Measurements from ENCODE around the gene TJP1. TPM values are rescaled to one million over a fixed set of nuclear protein-coding genes. Genes with fewer than 3 reads are reported as not detected.
"Not testable (repeated sequence)": the region's sequence is repeated elsewhere in the genome, so short reads cannot be mapped to it uniquely, and the experiment has no call there.

Gene TJP1
- total RNA-seq, 4 donors from 2014 or later = 74.1 to 91.0 (median 81.0) TPM

- Histone ChIP-seq H3K27me3 (no peaks in the 10 kb centered on the region), H3K36me3 (peaks cover 53% of the 10 kb centered on the region), H3K4me1 (no peaks in the 10 kb centered on the region), H3K9me3 (no peaks in the 10 kb centered on the region), H3K4me3 (no peak overlapping the region), H3K27ac (no peak overlapping the region)
- TF ChIP-seq POLR2A (IDR thresholded peaks at IDR 0.05) = no peak
- TF ChIP-seq CTCF (IDR thresholded peaks at IDR 0.05) = no peak
- no peak for TF ChIP-seq POLR2AphosphoS5 (IDR thresholded peaks at IDR 0.05)
- no peak for TF ChIP-seq EP300 (IDR thresholded peaks at IDR 0.05)
- 65% methylated on average over 8 of the region's 8 CpGs for WGBS
- no peak for DNase-seq (ENCODE audit: low spot score in 2 of 2)
Observed at GRCh38 chr15:29765898-29766527, 56.3 kb downstream of the TJP1 start.

GRCh38 chr15:29765234-29765841 lies 56.9 kb downstream of the TJP1 start:
- no peaks in the 10 kb centered on the region for H3K4me1 ChIP-seq
- TF ChIP-seq CTCF (IDR thresholded peaks at IDR 0.05) (no peak), EP300 (IDR thresholded peaks at IDR 0.05) (no peak), POLR2AphosphoS5 (IDR thresholded peaks at IDR 0.05) (no peak), POLR2A (IDR thresholded peaks at IDR 0.05) (no peak)
- no peak for DNase-seq (ENCODE audit: low spot score in 2 of 2)
- H3K36me3 ChIP-seq = peaks cover 56% of the 10 kb centered on the region
- H3K27ac ChIP-seq = no peak overlapping the region
- H3K9me3 ChIP-seq = no peaks in the 10 kb centered on the region
- 83% methylated on average over 3 of the region's 3 CpGs for WGBS
- no peak overlapping the region for H3K4me3 ChIP-seq
- H3K27me3 ChIP-seq = no peaks in the 10 kb centered on the region

- Histone ChIP-seq H3K27me3 (no peaks in the 10 kb centered on the region), H3K9me3 (no peaks in the 10 kb centered on the region), H3K4me3 (no peak overlapping the region), H3K36me3 (peaks cover 40% of the 10 kb centered on the region), H3K4me1 (peaks cover 22% of the 10 kb centered on the region), H3K27ac (no peak overlapping the region)
- 80% methylated on average over 2 of the region's 2 CpGs for WGBS
- DNase-seq (ENCODE audit: low spot score in 2 of 2) = no peak
- TF ChIP-seq CTCF (IDR thresholded peaks at IDR 0.05) = no peak
- TF ChIP-seq EP300 (IDR thresholded peaks at IDR 0.05) = no peak
- no peak for TF ChIP-seq POLR2A (IDR thresholded peaks at IDR 0.05)
- no peak for TF ChIP-seq POLR2AphosphoS5 (IDR thresholded peaks at IDR 0.05)
Observed at GRCh38 chr15:29759596-29759995, 62.7 kb downstream of the TJP1 start.

- WGBS = 41% methylated on average over 5 of the region's 5 CpGs
- DNase-seq (ENCODE audit: low spot score in 2 of 2) = no peak
- H3K4me1 ChIP-seq = peaks cover 22% of the 10 kb centered on the region
- no peak overlapping the region for H3K27ac ChIP-seq
- H3K9me3 ChIP-seq = no peaks in the 10 kb centered on the region
- H3K27me3 ChIP-seq = no peaks in the 10 kb centered on the region
- no peak overlapping the region for H3K4me3 ChIP-seq
- TF ChIP-seq CTCF (IDR thresholded peaks at IDR 0.05) (no peak), POLR2A (IDR thresholded peaks at IDR 0.05) (no peak), POLR2AphosphoS5 (IDR thresholded peaks at IDR 0.05) (no peak), EP300 (IDR thresholded peaks at IDR 0.05) (no peak)
- peaks cover 18% of the 10 kb centered on the region for H3K36me3 ChIP-seq
Observed at GRCh38 chr15:29756358-29757267, 65.7 kb downstream of the TJP1 start.

GRCh38 chr15:29754009-29754408 lies 68.3 kb downstream of the TJP1 start:
- not testable (repeated sequence) for H3K36me3 ChIP-seq; H3K4me3 ChIP-seq; DNase-seq (ENCODE audit: low spot score in 2 of 2); H3K9me3 ChIP-seq; H3K27ac ChIP-seq; H3K27me3 ChIP-seq
- H3K4me1 ChIP-seq = peaks cover 22% of the 10 kb centered on the region
- 91% methylated on average over 2 of the region's 2 CpGs for WGBS

All from suprapubic skin (tissue), 4 donors.